Astrocyte (in vitro differentiated cells and primary cell): Measurements from ENCODE around the gene SV2C. TPM values are rescaled to one million over a fixed set of nuclear protein-coding genes. Genes with fewer than 3 reads are reported as not detected.

Experiments used
- DNase-seq: peaks from one replicate; pipeline ENCODE4 v3.0.0-alpha.2; 2010; ENCODE audit warnings: low read depth
- FAIRE-seq: peaks from 2 replicates; lab custom pipeline; 2011; peaks lifted over from hg19 to GRCh38; lab: Jason Lieb, UNC
- H2AFZ ChIP-seq: 2 replicates; pipeline ENCODE4 v1.6.0; 2012; ENCODE audit warnings: low read depth, low read length, inconsistent platforms
- H3K27ac ChIP-seq: 2 replicates; pipeline ENCODE4 v1.5.1; 2011; ENCODE audit warnings: low read depth, low read length, inconsistent platforms
- H3K27me3 ChIP-seq: 2 replicates; pipeline ENCODE4 v1.6.0; 2011; ENCODE audit warnings: low read length, inconsistent platforms; ENCODE audit not compliant: insufficient read depth
- H3K36me3 ChIP-seq: 2 replicates; pipeline ENCODE4 v1.5.1; 2011; ENCODE audit warnings: low read length, inconsistent platforms; ENCODE audit not compliant: insufficient read depth
- H3K4me1 ChIP-seq: 2 replicates; pipeline ENCODE4 v1.5.1; 2011; ENCODE audit warnings: low read length, inconsistent platforms; ENCODE audit not compliant: insufficient read depth
- H3K4me2 ChIP-seq: 2 replicates; pipeline ENCODE4 v1.6.0; 2012; ENCODE audit warnings: low read length, inconsistent platforms
- H3K4me3 ChIP-seq: 2 replicates; pipeline ENCODE4 v1.5.1; 2011; ENCODE audit warnings: low read depth, mild to moderate bottlenecking, low read length, inconsistent platforms; ENCODE audit not compliant: insufficient read depth
- H3K79me2 ChIP-seq: 2 replicates; pipeline ENCODE4 v1.6.0; 2012; ENCODE audit warnings: mild to moderate bottlenecking, low read length, inconsistent platforms; ENCODE audit not compliant: insufficient read depth
- H3K9ac ChIP-seq: 2 replicates; pipeline ENCODE4 v1.6.0; 2012; ENCODE audit warnings: mild to moderate bottlenecking, low read length, inconsistent platforms
- H3K9me3 ChIP-seq: 2 replicates; pipeline ENCODE4 v1.5.1; 2012; ENCODE audit warnings: low read depth, mild to moderate bottlenecking, low read length, inconsistent platforms; ENCODE audit not compliant: insufficient read depth
- H4K20me1 ChIP-seq: 2 replicates; pipeline ENCODE4 v1.6.0; 2012; ENCODE audit warnings: low read length, inconsistent platforms; ENCODE audit not compliant: insufficient read depth
- H3K27ac Mint-ChIP-seq: one replicate; pipeline ENCODE4 v1.8.0; 2021; ENCODE audit warnings: mild to moderate bottlenecking, mixed read lengths; ENCODE audit not compliant: unreplicated experiment
- H3K27me3 Mint-ChIP-seq: one replicate; pipeline ENCODE4 v1.8.0; 2021; ENCODE audit warnings: low read depth, mixed read lengths; ENCODE audit not compliant: unreplicated experiment
- H3K36me3 Mint-ChIP-seq: one replicate; pipeline ENCODE4 v1.8.0; 2021; ENCODE audit warnings: low read depth, mixed read lengths; ENCODE audit not compliant: unreplicated experiment
- H3K4me1 Mint-ChIP-seq: one replicate; pipeline ENCODE4 v1.8.0; 2021; ENCODE audit warnings: low read depth, mixed read lengths; ENCODE audit not compliant: unreplicated experiment
- H3K4me3 Mint-ChIP-seq: one replicate; pipeline ENCODE4 v1.8.0; 2021; ENCODE audit warnings: mild to moderate bottlenecking, moderate library complexity, mixed read lengths; ENCODE audit not compliant: unreplicated experiment
- H3K9me3 Mint-ChIP-seq: one replicate; pipeline ENCODE4 v1.8.0; 2021; ENCODE audit warnings: mild to moderate bottlenecking, mixed read lengths; ENCODE audit not compliant: unreplicated experiment
- EZH2 ChIP-seq: IDR thresholded peaks from 2 replicates; pipeline ENCODE4 v1.6.1; 2012; ENCODE audit warnings: mild to moderate bottlenecking, low read length, inconsistent platforms; ENCODE audit not compliant: insufficient read depth
- total RNA-seq: library from RNA; stranded (reverse); gene quantifications from 2 replicates; pipeline ENCODE4 v1.2.1, GENCODE V29; 2021
- TF ChIP-seq, protein P1 (sequence below): IDR thresholded peaks from 2 replicates; pipeline ENCODE4 v1.5.1; 2011; ENCODE audit warnings: low read depth, mild to moderate bottlenecking, inconsistent platforms, low read length, moderate library complexity; ENCODE audit not compliant: insufficient read depth

Gene SV2C
- total RNA-seq, 1 donor from 2014 or later = 0.05 TPM

DNA sequence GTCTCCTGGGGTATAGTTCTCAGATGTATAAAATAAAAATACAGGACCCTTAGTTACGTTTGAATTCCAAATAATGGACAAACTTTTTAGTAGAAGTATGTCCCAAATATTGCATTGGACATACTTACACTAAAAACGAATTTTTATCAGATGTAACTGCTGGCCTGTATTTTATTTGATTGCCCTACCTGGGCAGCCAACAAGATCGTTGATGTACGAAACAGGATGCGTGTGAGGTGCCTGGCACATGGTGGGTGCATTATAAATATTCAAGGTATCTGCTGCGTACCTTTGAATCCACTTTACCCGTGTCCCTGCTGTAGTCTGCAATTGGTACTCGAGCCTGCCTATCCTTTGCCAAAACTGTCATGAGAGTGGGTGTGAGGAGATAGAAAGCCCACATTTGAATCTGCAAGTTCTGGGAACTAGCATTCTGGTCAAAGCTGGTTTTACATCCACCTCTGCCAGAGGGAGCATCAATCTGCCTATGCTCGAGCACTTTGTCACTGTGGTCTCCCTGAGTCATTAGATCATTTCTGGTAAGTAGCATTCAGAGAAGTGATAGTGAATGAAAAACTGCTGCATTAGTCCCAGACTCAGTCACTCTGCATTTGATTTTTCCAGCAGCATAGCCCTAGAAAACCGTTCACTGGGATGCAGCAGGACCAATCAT lies 186.2 kb downstream of the SV2C start:
- Mint-ChIP-seq H3K27me3 (no peaks in the 10 kb centered on the region), H3K27ac (no peak overlapping the region), H3K4me3 (no peak overlapping the region), H3K36me3 (no peaks in the 10 kb centered on the region), H3K4me1 (peaks cover 20% of the 10 kb centered on the region), H3K9me3 (no peaks in the 10 kb centered on the region)
- H3K79me2 ChIP-seq = no peaks in the 10 kb centered on the region
- DNase-seq = peak; percentile 1
- H3K4me1 ChIP-seq = peaks cover 3% of the 10 kb centered on the region
- no peak overlapping the region for H3K9ac ChIP-seq
- no peak overlapping the region for H3K4me3 ChIP-seq
- H4K20me1 ChIP-seq = no peaks in the 10 kb centered on the region
- H3K36me3 ChIP-seq = no peaks in the 10 kb centered on the region
- H2AFZ ChIP-seq = no peak overlapping the region
- H3K4me2 ChIP-seq = peak overlapping the region; percentile 21
- no peak overlapping the region for H3K27ac ChIP-seq
- FAIRE-seq = no peak
- H3K27me3 ChIP-seq = peaks cover 1% of the 10 kb centered on the region
- TF ChIP-seq EZH2 = no peak
- TF ChIP-seq, protein P1, sequence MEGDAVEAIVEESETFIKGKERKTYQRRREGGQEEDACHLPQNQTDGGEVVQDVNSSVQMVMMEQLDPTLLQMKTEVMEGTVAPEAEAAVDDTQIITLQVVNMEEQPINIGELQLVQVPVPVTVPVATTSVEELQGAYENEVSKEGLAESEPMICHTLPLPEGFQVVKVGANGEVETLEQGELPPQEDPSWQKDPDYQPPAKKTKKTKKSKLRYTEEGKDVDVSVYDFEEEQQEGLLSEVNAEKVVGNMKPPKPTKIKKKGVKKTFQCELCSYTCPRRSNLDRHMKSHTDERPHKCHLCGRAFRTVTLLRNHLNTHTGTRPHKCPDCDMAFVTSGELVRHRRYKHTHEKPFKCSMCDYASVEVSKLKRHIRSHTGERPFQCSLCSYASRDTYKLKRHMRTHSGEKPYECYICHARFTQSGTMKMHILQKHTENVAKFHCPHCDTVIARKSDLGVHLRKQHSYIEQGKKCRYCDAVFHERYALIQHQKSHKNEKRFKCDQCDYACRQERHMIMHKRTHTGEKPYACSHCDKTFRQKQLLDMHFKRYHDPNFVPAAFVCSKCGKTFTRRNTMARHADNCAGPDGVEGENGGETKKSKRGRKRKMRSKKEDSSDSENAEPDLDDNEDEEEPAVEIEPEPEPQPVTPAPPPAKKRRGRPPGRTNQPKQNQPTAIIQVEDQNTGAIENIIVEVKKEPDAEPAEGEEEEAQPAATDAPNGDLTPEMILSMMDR = no peak
- no peaks in the 10 kb centered on the region for H3K9me3 ChIP-seq

- Histone ChIP-seq H3K4me3 (no peak overlapping the region), H3K9me3 (no peaks in the 10 kb centered on the region), H3K27ac (no peak overlapping the region), H3K27me3 (no peaks in the 10 kb centered on the region), H3K36me3 (no peaks in the 10 kb centered on the region), H2AFZ (no peak overlapping the region), H4K20me1 (no peaks in the 10 kb centered on the region), H3K9ac (no peak overlapping the region), H3K4me2 (peak overlapping the region; percentile 21), H3K4me1 (peaks cover 3% of the 10 kb centered on the region), H3K79me2 (no peaks in the 10 kb centered on the region)
- Mint-ChIP-seq H3K27ac (no peak overlapping the region), H3K36me3 (no peaks in the 10 kb centered on the region), H3K9me3 (no peaks in the 10 kb centered on the region), H3K4me1 (peaks cover 20% of the 10 kb centered on the region), H3K27me3 (no peaks in the 10 kb centered on the region), H3K4me3 (no peak overlapping the region)
- TF ChIP-seq, protein P1 = no peak
- TF ChIP-seq EZH2 = no peak
- no peak for FAIRE-seq
- DNase-seq = peak; percentile 26
Observed at GRCh38 chr5:76269932-76270610, 186.9 kb downstream of the SV2C start.

GRCh38 chr5:76271836-76272235 lies 188.7 kb downstream of the SV2C start:
- H2AFZ ChIP-seq = no peak overlapping the region
- H3K4me3 Mint-ChIP-seq = no peak overlapping the region
- DNase-seq (no peak), FAIRE-seq (no peak)
- no peak overlapping the region for H3K27ac Mint-ChIP-seq
- no peaks in the 10 kb centered on the region for H3K36me3 Mint-ChIP-seq
- H3K4me1 Mint-ChIP-seq = peaks cover 20% of the 10 kb centered on the region
- H3K27me3 ChIP-seq = no peaks in the 10 kb centered on the region
- H3K4me3 ChIP-seq = no peak overlapping the region
- no peaks in the 10 kb centered on the region for H3K79me2 ChIP-seq
- no peaks in the 10 kb centered on the region for H3K9me3 Mint-ChIP-seq
- H3K36me3 ChIP-seq = no peaks in the 10 kb centered on the region
- H3K9me3 ChIP-seq = no peaks in the 10 kb centered on the region
- H4K20me1 ChIP-seq = no peaks in the 10 kb centered on the region
- peaks cover 1% of the 10 kb centered on the region for H3K27me3 Mint-ChIP-seq
- no peak overlapping the region for H3K9ac ChIP-seq
- no peak overlapping the region for H3K4me2 ChIP-seq
- H3K27ac ChIP-seq = no peak overlapping the region
- TF ChIP-seq EZH2 = no peak
- TF ChIP-seq, protein P1 = no peak
- H3K4me1 ChIP-seq = peaks cover 3% of the 10 kb centered on the region
